ENCODE data around the gene RASAL2.

Gene RASAL2

DNA sequence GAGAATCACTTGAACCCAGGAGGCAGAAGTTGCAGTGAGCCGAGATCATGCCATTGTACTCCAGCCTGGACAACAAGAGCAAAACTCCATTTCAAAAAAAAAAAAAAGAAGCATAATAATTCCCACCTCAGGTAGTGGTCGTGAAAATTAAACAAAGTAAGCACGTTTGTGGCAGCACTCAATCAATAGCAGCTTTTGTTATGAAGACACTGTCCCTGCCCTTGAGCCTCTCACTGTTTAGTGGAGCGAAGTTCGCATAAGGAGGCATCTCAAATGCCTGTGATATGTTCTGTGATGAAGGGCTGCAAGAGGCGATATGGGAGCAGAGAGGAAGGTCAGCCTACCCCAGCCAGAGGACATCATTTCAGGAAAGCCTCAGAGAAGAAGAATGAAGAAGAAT lies 43.8 kb upstream of the RASAL2 start:
- Histone ChIP-seq H3K4me1 (ENCODE audit: control insufficient read depth in 1 of 2, insufficient read depth in 1 of 2, low read depth in 1 of 2, low read length in 1 of 2) (no peaks in the 10 kb centered on the region), H3K36me3 (no peaks in the 10 kb centered on the region), H3K27ac (no peak overlapping the region), H3K4me3 (ENCODE audit: low read depth in 1 of 2, low read length in 1 of 2) (no peak overlapping the region), H3K9me3 (no peaks in the 10 kb centered on the region), H3K27me3 (no peaks in the 10 kb centered on the region)
- TF ChIP-seq, protein P1, sequence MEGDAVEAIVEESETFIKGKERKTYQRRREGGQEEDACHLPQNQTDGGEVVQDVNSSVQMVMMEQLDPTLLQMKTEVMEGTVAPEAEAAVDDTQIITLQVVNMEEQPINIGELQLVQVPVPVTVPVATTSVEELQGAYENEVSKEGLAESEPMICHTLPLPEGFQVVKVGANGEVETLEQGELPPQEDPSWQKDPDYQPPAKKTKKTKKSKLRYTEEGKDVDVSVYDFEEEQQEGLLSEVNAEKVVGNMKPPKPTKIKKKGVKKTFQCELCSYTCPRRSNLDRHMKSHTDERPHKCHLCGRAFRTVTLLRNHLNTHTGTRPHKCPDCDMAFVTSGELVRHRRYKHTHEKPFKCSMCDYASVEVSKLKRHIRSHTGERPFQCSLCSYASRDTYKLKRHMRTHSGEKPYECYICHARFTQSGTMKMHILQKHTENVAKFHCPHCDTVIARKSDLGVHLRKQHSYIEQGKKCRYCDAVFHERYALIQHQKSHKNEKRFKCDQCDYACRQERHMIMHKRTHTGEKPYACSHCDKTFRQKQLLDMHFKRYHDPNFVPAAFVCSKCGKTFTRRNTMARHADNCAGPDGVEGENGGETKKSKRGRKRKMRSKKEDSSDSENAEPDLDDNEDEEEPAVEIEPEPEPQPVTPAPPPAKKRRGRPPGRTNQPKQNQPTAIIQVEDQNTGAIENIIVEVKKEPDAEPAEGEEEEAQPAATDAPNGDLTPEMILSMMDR (IDR thresholded peaks at IDR 0.05), result no peak

DNA sequence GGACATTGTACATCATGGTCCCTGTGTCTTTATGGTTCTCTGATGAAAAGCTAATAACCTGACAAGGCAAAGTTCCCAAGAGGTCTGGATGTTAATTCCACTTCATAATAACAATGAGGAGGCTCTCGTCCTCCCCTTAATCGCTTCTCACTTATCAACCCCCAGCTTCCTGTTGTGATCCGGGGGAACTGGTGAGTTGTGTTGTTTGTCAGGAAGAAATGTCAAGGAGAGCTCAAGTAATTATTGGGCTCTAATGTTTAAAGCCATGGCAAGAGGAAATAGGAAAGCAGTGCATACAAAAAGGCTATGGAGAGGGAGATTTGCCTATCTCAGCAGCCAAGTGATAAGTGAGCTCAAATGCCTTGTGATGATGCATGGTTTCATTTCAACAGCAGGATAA lies 42.8 kb upstream of the RASAL2 start:
- peaks cover 0 to 5% of the 10 kb centered on the region in 2 experiments for H3K4me1 ChIP-seq (ENCODE audit: control insufficient read depth in 1 of 2, insufficient read depth in 1 of 2, low read depth in 1 of 2, low read length in 1 of 2)
- TF ChIP-seq, protein P1 (IDR thresholded peaks at IDR 0.05), result no peak
- H3K27ac ChIP-seq, result no peak overlapping the region
- H3K4me3 ChIP-seq (ENCODE audit: low read depth in 1 of 2, low read length in 1 of 2), result no peak overlapping the region
- H3K27me3 ChIP-seq, result no peaks in the 10 kb centered on the region
- no peaks in the 10 kb centered on the region for H3K36me3 ChIP-seq
- no peaks in the 10 kb centered on the region for H3K9me3 ChIP-seq

DNA sequence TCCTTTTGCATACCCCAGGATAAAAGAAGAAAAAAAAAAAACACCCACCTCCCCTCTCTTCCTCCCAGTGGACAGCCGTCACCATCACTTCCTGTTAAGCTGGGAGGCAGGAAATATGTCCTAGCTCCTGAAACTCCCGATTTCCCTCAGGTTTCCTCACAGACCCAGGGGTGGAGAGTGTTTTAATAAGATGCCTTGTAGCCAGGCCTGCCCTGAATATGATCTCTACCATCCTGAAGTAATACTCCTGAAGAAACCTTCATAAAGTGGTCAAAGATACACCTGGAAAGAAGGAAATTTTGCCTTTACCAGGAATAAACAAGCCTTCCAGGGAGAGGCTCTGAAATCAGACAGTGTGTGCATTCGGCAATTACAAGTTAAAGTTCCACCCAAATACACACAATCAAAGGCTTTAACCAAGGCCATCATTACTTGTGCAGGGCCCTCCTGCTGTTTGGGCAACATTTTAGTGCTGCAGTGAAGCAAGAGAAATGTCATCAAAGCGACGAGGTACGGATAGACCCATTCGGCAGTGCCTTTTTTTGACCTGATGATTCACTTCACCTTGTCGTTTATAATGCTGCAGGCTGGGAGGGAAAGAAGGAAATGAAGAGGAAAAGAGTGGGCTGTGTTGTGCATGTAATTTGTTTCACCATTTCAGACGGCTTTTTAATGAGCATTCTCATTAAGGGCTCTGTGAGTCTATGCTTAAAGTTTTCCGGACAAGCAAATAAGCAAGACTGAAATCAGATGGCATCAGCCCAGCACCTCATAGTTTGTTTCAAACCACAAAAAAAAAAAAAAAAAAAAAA lies 41.0 kb upstream of the RASAL2 start:
- Histone ChIP-seq H3K36me3 (no peaks in the 10 kb centered on the region), H3K4me3 (ENCODE audit: low read depth in 1 of 2, low read length in 1 of 2) (no peak overlapping the region), H3K27ac (no peak overlapping the region), H3K9me3 (no peaks in the 10 kb centered on the region), H3K27me3 (no peaks in the 10 kb centered on the region), H3K4me1 (ENCODE audit: control insufficient read depth in 1 of 2, insufficient read depth in 1 of 2, low read depth in 1 of 2, low read length in 1 of 2) (peaks cover 0 to 6% of the 10 kb centered on the region in 2 experiments)
- TF ChIP-seq, protein P1 (IDR thresholded peaks at IDR 0.05), result no peak

DNA sequence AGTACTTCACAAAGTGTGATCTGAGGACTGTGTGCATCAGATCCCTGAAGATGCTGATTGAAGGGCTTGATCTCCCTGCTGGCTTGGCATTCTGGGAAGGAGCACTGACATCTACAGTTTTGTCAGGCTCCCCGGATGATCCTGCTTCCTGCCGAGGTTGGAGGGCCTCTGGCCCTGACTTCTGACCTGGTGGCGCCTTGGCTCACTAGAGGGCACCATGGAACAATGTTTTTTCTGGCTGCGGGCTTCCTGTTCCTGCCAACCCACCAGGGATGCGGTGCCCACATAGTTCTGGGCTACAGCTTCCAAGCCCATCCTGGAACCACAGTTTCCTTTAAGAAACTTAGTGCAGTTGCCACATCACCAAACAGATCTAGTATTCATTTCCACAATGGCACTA lies 38.8 kb upstream of the RASAL2 start:
- Histone ChIP-seq H3K9me3 (no peaks in the 10 kb centered on the region), H3K36me3 (no peaks in the 10 kb centered on the region), H3K4me1 (ENCODE audit: control insufficient read depth in 1 of 2, insufficient read depth in 1 of 2, low read depth in 1 of 2, low read length in 1 of 2) (peaks cover 0 to 6% of the 10 kb centered on the region in 2 experiments), H3K27ac (no peak overlapping the region), H3K27me3 (no peaks in the 10 kb centered on the region), H3K4me3 (ENCODE audit: low read depth in 1 of 2, low read length in 1 of 2) (no peak overlapping the region)
- TF ChIP-seq, protein P1 (IDR thresholded peaks at IDR 0.05), result no peak

DNA sequence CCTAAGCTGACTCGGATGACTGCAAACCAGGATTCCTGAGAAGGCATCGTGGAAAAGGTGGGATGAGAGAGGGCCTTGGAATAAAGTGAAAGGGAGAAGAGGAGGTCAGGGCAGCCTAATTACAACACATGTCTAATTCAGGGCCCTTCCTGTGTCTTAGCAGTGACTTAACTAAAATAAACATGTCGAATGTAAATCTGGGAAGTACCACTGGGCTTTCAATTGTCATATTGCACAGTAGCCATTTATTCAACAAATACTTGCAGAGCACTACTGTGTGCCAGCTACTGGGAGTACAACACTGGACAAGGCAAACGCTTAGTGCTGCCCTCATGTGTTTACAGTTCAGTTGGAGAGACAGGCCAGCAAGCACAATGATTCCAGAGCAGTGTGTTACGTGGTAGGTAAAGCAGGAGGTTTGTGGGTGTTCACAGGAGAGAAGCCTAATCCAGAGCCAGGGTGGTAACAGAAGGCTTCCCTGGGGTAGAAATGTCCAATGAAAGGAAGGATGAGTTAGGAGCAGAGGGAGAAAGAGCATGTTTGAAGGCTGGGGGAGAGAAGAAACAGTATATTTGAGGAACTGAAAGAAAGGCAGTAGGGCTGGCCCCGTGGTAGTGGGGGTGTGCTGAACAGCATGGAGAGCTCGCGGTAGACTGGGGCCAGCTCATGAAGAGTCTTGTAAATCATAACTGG lies 38.0 kb upstream of the RASAL2 start:
- H3K36me3 ChIP-seq, result no peaks in the 10 kb centered on the region
- peaks cover 0 to 6% of the 10 kb centered on the region in 2 experiments for H3K4me1 ChIP-seq (ENCODE audit: control insufficient read depth in 1 of 2, insufficient read depth in 1 of 2, low read depth in 1 of 2, low read length in 1 of 2)
- no peaks in the 10 kb centered on the region for H3K9me3 ChIP-seq
- H3K27ac ChIP-seq, result no peak overlapping the region
- TF ChIP-seq, protein P1 (IDR thresholded peaks at IDR 0.05), result no peak
- H3K27me3 ChIP-seq, result no peaks in the 10 kb centered on the region
- H3K4me3 ChIP-seq (ENCODE audit: low read depth in 1 of 2, low read length in 1 of 2), result no peak overlapping the region

Measured in neutrophil (primary cell).